ENCODE measurements around the gene SRXN1.

- peak in 2 of 3 donors; percentile 33 to 49 for TF ChIP-seq CTCF (IDR thresholded peaks at IDR 0.05)
- TF ChIP-seq POLR2AphosphoS5 (IDR thresholded peaks at IDR 0.05): no peak
- no peak for TF ChIP-seq POLR2A (IDR thresholded peaks at IDR 0.05)
Observed at GRCh38 chr20:667351-668034, 14.5 kb upstream of the SRXN1 start.
